GM19467 (cell line): ENCODE results near the gene GSG1.

Experiments used
- ATAC-seq: cut with Tn5 transposase; IDR thresholded peaks from one replicate; pipeline ENCODE4 v1.9.1; 2021; ENCODE audit warnings: mild to moderate bottlenecking, moderate library complexity; ENCODE audit not compliant: unreplicated experiment

The GSG1 gene

GRCh38 chr12:13103391-13104033, at the start of gene GSG1:
GSG1 (minus strand) TSS chr12:13103667; CDS start chr12:13103512, 155 bp downstream.
- no peak for ATAC-seq

- ATAC-seq = no peak
These were observed 49.7 kb upstream of the GSG1 start for GRCh38 chr12:13153180-13153579.

- ATAC-seq = no peak
These were observed 49.3 kb upstream of the GSG1 start for GRCh38 chr12:13152756-13153155.

GRCh38 chr12:13152281-13152680, 48.8 kb upstream of the GSG1 start:
- ATAC-seq = no peak

GRCh38 chr12:13149411-13149810, 45.9 kb upstream of the GSG1 start:
- no peak for ATAC-seq

GRCh38 chr12:13148485-13148847, 45.0 kb upstream of the GSG1 start:
- ATAC-seq = no peak

GRCh38 chr12:13147688-13148484, 44.4 kb upstream of the GSG1 start:
- ATAC-seq = no peak

GRCh38 chr12:13146336-13146938, 43.0 kb upstream of the GSG1 start:
- ATAC-seq = no peak

GRCh38 chr12:13144266-13144828, 40.9 kb upstream of the GSG1 start:
- no peak for ATAC-seq

- ATAC-seq = no peak
These were observed 39.3 kb upstream of the GSG1 start for GRCh38 chr12:13142747-13143146.

GRCh38 chr12:13141686-13142085, 38.2 kb upstream of the GSG1 start:
- no peak for ATAC-seq

GRCh38 chr12:13135371-13136178, 32.1 kb upstream of the GSG1 start:
- ATAC-seq = no peak

- ATAC-seq = no peak
These were observed 30.4 kb upstream of the GSG1 start for GRCh38 chr12:13133886-13134285.

- ATAC-seq = no peak
These were observed 27.5 kb upstream of the GSG1 start for GRCh38 chr12:13130981-13131380.

- ATAC-seq = no peak
These were observed 25.0 kb upstream of the GSG1 start for GRCh38 chr12:13128291-13128965.

GRCh38 chr12:13127444-13127843, 24.0 kb upstream of the GSG1 start:
- ATAC-seq = no peak

GRCh38 chr12:13126494-13126893, 23.0 kb upstream of the GSG1 start:
- no peak for ATAC-seq

GRCh38 chr12:13125996-13126395, 22.5 kb upstream of the GSG1 start:
- no peak for ATAC-seq

GRCh38 chr12:13124656-13125505, 21.4 kb upstream of the GSG1 start:
- no peak for ATAC-seq
